Subcutaneous adipose tissue (tissue), 4 donors: ENCODE measurements around the gene CERS6. TPM values are rescaled to one million over a fixed set of nuclear protein-coding genes. Genes with fewer than 3 reads are reported as not detected.

ENCODE experiments used
- CTCF ChIP-seq: fragments of 450-650 bp; IDR thresholded peaks from one replicate; pipeline ENCODE4 v1.5.1; 2016; ENCODE audit warnings: low read depth, mild to moderate bottlenecking, control low read depth, antibody characterized with exemption, moderate library complexity
- total RNA-seq, 4 donors: library from RNA; depleted of rRNA; stranded (reverse); fragments of >200 nt; gene quantifications; one replicate each; pipeline ENCODE4 v1.1.0, GENCODE V29; 2016

The CERS6 gene
- total RNA-seq, 4 donors from 2014 or later, result 51.7 to 77.1 (median 59.3) TPM

DNA sequence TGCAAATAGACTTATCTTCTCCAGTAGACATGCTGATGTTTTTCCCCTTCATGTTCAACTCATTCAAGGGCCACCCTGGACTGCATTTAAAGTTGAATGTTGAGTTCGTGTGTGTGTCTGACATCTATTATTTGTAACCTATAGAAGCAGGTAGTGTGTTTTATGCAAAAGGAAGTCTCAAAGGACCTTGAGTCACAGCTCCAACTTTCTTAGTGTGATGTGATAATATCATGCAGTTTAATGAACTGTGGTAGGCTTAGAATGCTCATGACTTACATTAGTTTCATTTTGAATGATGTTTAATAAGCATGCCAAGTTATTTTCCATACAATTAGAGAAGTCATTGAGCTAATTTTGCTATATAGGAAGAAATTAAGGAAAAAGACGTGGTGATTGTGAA is 67.9 kb downstream of the CERS6 start:
- TF ChIP-seq CTCF, result no peak

DNA sequence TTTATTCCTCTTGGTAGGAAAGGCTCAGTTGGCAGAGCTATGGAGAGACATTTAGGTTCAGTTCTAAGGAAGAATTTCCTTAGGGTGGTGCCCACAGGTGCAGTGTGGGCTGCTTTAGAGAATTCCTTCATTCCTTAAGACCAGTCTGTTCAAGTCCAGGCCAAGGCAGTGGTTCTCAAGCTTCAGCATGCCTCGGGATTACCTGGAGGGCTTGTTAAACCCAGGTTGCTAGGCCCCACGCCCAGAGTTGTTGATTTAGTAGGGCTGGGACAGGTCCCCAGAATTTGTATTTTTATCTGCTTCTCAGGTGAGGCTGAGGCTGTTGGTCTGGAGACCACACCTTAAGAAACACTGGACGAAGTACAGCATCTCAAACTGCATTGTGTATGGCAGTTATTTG is 68.9 kb downstream of the CERS6 start:
- no peak for TF ChIP-seq CTCF

GRCh38 chr2:168525716-168526446 is 69.8 kb downstream of the CERS6 start:
- TF ChIP-seq CTCF, result no peak

DNA sequence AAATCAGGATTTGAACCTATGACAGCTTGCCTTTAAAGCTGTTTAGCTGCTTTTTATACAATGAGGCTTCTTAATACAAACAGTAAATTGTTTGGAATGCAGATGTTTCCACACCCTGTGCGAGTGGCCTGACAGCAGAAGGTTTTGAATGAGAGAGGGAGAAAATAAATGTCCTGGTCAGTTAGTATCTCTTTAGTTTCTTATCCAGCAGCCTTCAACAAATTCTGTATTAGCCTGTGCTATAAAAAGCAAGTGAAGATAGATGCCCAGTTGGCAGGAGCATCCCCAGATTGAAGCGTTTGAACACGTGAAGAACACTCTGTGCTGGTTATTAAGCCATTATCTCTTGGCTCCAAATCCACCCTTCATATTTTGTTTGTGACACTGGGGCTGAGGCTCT is 70.6 kb downstream of the CERS6 start:
- no peak for TF ChIP-seq CTCF

- TF ChIP-seq CTCF, result no peak
These were observed 71.9 kb downstream of the CERS6 start for GRCh38 chr2:168528016-168528415.

DNA sequence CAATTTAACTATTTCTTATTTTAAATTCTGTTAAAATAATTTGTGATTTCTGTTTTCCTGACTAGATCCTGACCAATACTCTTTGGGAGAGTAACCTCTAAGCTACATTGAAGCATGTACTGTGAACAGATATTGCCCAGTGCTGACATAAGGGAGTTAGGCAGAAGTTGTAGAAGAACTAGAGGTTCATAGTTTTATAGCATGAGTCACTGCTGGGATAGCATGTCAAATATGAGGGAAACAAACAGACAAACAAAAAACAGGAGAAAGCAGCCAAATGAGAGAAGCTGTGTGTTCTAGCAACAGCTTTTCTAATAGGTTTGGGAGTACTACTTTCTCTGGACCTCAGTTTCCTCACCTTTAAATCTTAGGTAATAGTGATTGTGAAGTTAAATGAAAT is 72.4 kb downstream of the CERS6 start:
- no peak for TF ChIP-seq CTCF

DNA sequence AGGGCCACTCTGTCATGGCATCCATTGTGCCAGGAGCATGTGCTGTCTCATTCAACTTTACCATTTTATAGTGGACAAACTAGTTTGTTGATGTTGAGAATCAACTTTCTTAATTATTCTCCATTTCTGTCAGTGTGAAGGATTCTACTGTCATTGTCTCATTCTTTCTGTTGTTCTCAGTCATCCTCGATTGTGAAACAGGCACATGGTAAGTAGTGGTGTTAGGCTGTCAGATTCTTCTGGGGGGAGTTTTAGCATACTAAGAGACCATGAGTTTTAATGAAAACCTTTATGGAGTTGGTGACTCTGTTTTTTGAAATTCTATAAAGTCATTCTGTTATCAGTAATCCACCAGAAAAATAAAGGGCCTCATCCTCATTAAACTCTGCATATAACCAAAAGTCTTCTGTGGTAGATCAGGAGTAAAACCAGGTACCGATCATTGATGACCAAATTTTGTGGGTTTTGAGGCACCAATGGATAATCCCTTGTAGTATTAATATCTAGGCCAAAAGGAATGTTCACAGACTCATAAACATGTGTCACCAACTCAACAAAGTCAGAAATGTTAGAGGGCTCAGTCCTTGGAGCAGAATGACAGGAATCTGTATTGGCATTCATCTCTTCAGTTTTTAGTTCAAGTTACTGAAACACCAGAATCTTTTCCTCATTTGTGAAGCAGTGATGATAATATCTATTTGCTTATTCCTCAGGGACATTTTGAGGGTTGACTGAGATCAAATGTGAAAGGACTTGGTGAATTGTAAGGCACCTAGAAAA is 73.2 kb downstream of the CERS6 start:
- no peak for TF ChIP-seq CTCF
